K562 (cell line): Measurements from ENCODE around the gene WDR1. TPM values are rescaled to one million over a fixed set of nuclear protein-coding genes. Genes with fewer than 3 reads are reported as not detected.

Experiments used
- ATAC-seq: fragments of 200-7000 bp; cut with Tn5 transposase; 3 replicates; pipeline ENCODE4 v1.9.1; 2020; ENCODE audit warnings: moderate library complexity
- BruUV-seq: library from RNA; stranded (reverse); fragments of 400-500 nt; replicated peaks from 2 replicates; lab custom pipeline; 2021; lab: Mats Ljungman, UMichigan
- CTCF ChIA-PET: fragments of 300-600 bp; formaldehyde crosslinking; extraction: SDS; loops from one replicate; lab custom pipeline; 2021; ENCODE audit warnings: low intra/inter-chr PET ratio; lab: Yijun Ruan, JAX
- POLR2A ChIA-PET: fragments of 300-600, 350-650 bp; sonication (Branson Sonifier 250); formaldehyde crosslinking; extraction: SDS; loops from one replicate; lab custom pipeline; 2021; ENCODE audit warnings: antibody characterized with exemption, inconsistent platforms; lab: Yijun Ruan, JAX
- DNase-seq, 4 experiments: peaks; one replicate each; pipeline versions ENCODE4 v3.0.0 to v3.0.0-alpha.2; 2011 to 2018; ENCODE audit warnings: low spot score in 3 of 4, mixed read lengths in 3 of 4; ENCODE audit errors: extremely low read depth in 1 of 4
- FAIRE-seq: peaks from 2 replicates; lab custom pipeline; 2011; peaks lifted over from hg19 to GRCh38; lab: Jason Lieb, UNC
- H2AFZ ChIP-seq: 2 replicates; pipeline ENCODE4 v1.6.0; 2011; ENCODE audit warnings: low read depth, low read length, control low read depth, inconsistent platforms
- H3K27ac ChIP-seq: fragments of 200-600 bp; 3 replicates; pipeline ENCODE4 v1.8.0; 2011; ENCODE audit warnings: low read depth, mild to moderate bottlenecking, control low read depth, inconsistent platforms, low read length, moderate library complexity, mixed read lengths; ENCODE audit errors: extremely low read depth
- H3K27me3 ChIP-seq, 2 experiments: fragments of 300-600 bp in 1 of 2; 2 replicates in 1 of 2; 3 replicates in 1 of 2; pipeline versions ENCODE4 v1.6.0 to v1.8.0; 2011; ENCODE audit warnings: inconsistent platforms in 2 of 2, low read length in 2 of 2, mild to moderate bottlenecking in 1 of 2, mixed read lengths in 1 of 2, moderate library complexity in 1 of 2; ENCODE audit not compliant: control insufficient read depth in 2 of 2, insufficient read depth in 2 of 2
- H3K36me3 ChIP-seq: fragments of 300-600 bp; 3 replicates; pipeline ENCODE4 v1.8.0; 2011; ENCODE audit warnings: mild to moderate bottlenecking, low read length, inconsistent platforms; ENCODE audit not compliant: control insufficient read depth, insufficient read depth
- H3K4me1 ChIP-seq, 2 experiments: fragments of 200-600 bp in 1 of 2; replicated peaks in 1 of 2; 2 replicates in 1 of 2; 3 replicates in 1 of 2; pipeline versions ENCODE4 v1.5.1 to v1.8.0; 2011; ENCODE audit warnings: inconsistent platforms in 2 of 2, low read length in 2 of 2, mild to moderate bottlenecking in 1 of 2, mixed read lengths in 1 of 2, moderate library complexity in 1 of 2; ENCODE audit not compliant: control insufficient read depth in 2 of 2, insufficient read depth in 2 of 2
- H3K4me2 ChIP-seq: 2 replicates; pipeline ENCODE4 v1.6.1; 2011; ENCODE audit warnings: low read length, control low read depth, inconsistent platforms, mixed read lengths; ENCODE audit not compliant: insufficient read depth
- H3K4me3 ChIP-seq: fragments of 200-600 bp; sonication (generic), shearing (Covaris generic); 2 replicates; pipeline ENCODE4 v1.5.1; 2016; ENCODE audit warnings: control low read depth, inconsistent platforms
- H3K79me2 ChIP-seq: fragments of 200-600 bp; 3 replicates; pipeline ENCODE4 v1.8.0; 2011; ENCODE audit warnings: low read length, inconsistent platforms; ENCODE audit not compliant: control insufficient read depth, insufficient read depth
- H3K9ac ChIP-seq, 2 experiments: 2 replicates each; pipeline versions ENCODE4 v1.6.0 to v1.6.1; 2011; ENCODE audit warnings: low read depth in 2 of 2, low read length in 2 of 2, control low read depth in 1 of 2, inconsistent platforms in 1 of 2, mild to moderate bottlenecking in 1 of 2, mixed read lengths in 1 of 2; ENCODE audit not compliant: insufficient read depth in 1 of 2
- H3K9me1 ChIP-seq: one replicate; pipeline ENCODE4 v1.6.0; 2011; ENCODE audit warnings: inconsistent platforms, mild to moderate bottlenecking, low read length, moderate library complexity; ENCODE audit not compliant: control insufficient read depth, insufficient read depth
- H3K9me3 ChIP-seq: replicated peaks from 2 replicates; pipeline ENCODE4 v1.5.1; 2011; ENCODE audit warnings: low read depth, low read length, inconsistent platforms; ENCODE audit not compliant: control insufficient read depth, insufficient read depth
- H4K20me1 ChIP-seq: replicated peaks from 2 replicates; pipeline ENCODE4 v1.6.1; 2011; ENCODE audit warnings: low read length, inconsistent platforms, mixed read lengths; ENCODE audit not compliant: control insufficient read depth, insufficient read depth
- ARID1B ChIP-seq: fragments of 450-650 bp; IDR thresholded peaks from 2 replicates; pipeline ENCODE4 v1.6.1; 2016; ENCODE audit warnings: antibody characterized with exemption, mild to moderate bottlenecking, inconsistent platforms
- BRD9 ChIP-seq: fragments of 450-650 bp; IDR thresholded peaks from 2 replicates; pipeline ENCODE4 v1.6.1; 2018; ENCODE audit warnings: low read depth; ENCODE audit not compliant: partially characterized antibody
- CBFA2T3 ChIP-seq: fragments of 450-650 bp; IDR thresholded peaks from 2 replicates; pipeline ENCODE4 v1.6.1; 2017
- FOSL1 ChIP-seq: fragments of 200-800 bp; sonication (Bioruptor generic); conservative IDR thresholded peaks from 2 replicates; pipeline ENCODE4 v1.6.1; 2016; ENCODE audit warnings: missing genetic modification characterization, missing compliant biosample characterization
- GABPB2 ChIP-seq: fragments of 250-450 bp; sonication (Bioruptor Pico); conservative IDR thresholded peaks from 2 replicates; pipeline ENCODE4 v1.5.1; 2021; ENCODE audit warnings: mild to moderate bottlenecking
- ILF3 ChIP-seq: fragments of 450-650 bp; IDR thresholded peaks from 2 replicates; pipeline ENCODE4 v1.6.1; 2018; ENCODE audit warnings: antibody characterized with exemption, mild to moderate bottlenecking, moderate library complexity, borderline replicate concordance
- LEF1 ChIP-seq: fragments of 450-650 bp; IDR thresholded peaks from 2 replicates; pipeline ENCODE4 v1.6.1; 2016; ENCODE audit warnings: mild to moderate bottlenecking
- NR2C2 ChIP-seq, 2 experiments: fragments of 200-800 bp in 1 of 2; sonication (Bioruptor generic) in 1 of 2; sonication (generic) in 1 of 2; formaldehyde crosslinking in 1 of 2; IDR thresholded peaks; 2 replicates each; pipeline versions ENCODE4 v1.6.1 to v1.8.0; 2016 to 2022; ENCODE audit warnings: mild to moderate bottlenecking in 1 of 2, missing compliant biosample characterization in 1 of 2, missing genetic modification characterization in 1 of 2, missing genetic modification reagents in 1 of 2
- RCOR1 ChIP-seq, 2 experiments: IDR thresholded peaks; 2 replicates each; pipeline ENCODE4 v1.6.1; 2012; ENCODE audit warnings: low read depth in 2 of 2, low read length in 2 of 2, borderline replicate concordance in 1 of 2, improper control_type of control experiment in 1 of 2
- SRSF3 ChIP-seq: fragments of 200-400 bp; formaldehyde crosslinking; IDR thresholded peaks from 2 replicates; pipeline ENCODE4 v1.6.1; 2016; ENCODE audit warnings: mild to moderate bottlenecking, low read length, moderate library complexity; ENCODE audit not compliant: insufficient read depth
- TAF7 ChIP-seq: fragments of 450-650 bp; IDR thresholded peaks from 2 replicates; pipeline ENCODE4 v1.6.1; 2016; ENCODE audit warnings: missing genetic modification characterization, missing compliant biosample characterization
- ZNF146 ChIP-seq: IDR thresholded peaks from one replicate; pipeline ENCODE4 v1.6.1; 2018; ENCODE audit warnings: missing compliant biosample characterization; ENCODE audit not compliant: unreplicated experiment
- ZNF707 ChIP-seq: fragments of 250-450 bp; sonication (Bioruptor Pico); conservative IDR thresholded peaks from 2 replicates; pipeline ENCODE4 v1.8.0; 2022; ENCODE audit warnings: inconsistent platforms, mild to moderate bottlenecking, moderate library complexity
- WGBS: fragments of 100-300 bp; shearing (Covaris generic); methylation state at CpG from one replicate; pipeline ENCODE4 v1.1.6; 2016; ENCODE audit warnings: low coverage, mixed read lengths; ENCODE audit not compliant: insufficient coverage; ENCODE audit errors: missing lambda C conversion rate; 5-methylcytosine and 5-hydroxymethylcytosine counted together
- in situ Hi-C: fragments of 300-500 bp; cut with MboI; formaldehyde crosslinking; loops from 4 replicates; pipeline ENCODE4 v1.15.0; 2018; ENCODE audit warnings: inconsistent platforms, mixed read lengths
- intact Hi-C: fragments of 100-400 bp; cut with micrococcal nuclease; formaldehyde crosslinking; loops from 2 replicates; pipeline ENCODE4 v1.14.2; 2022
- polyA plus RNA-seq, 8 experiments: library from polyadenylated mRNA; depleted of rRNA in 4 of 8; stranded (reverse) in 5 of 8; unstranded in 3 of 8; fragments of >200 nt; fragmentation: Nextera tagmentation in 2 of 8; fragmentation: Illumina TruSeq in 1 of 8; extraction: Ambion mirVana in 2 of 8; extraction: Trizol in 1 of 8; gene quantifications; 2 replicates each; pipeline versions ENCODE4 v1.2.1 to v1.2.3, GENCODE V29; 2011 to 2014; ENCODE audit warnings: inconsistent platforms in 1 of 8, missing spikeins in 1 of 8
- total RNA-seq, 7 experiments: library from RNA; depleted of rRNA in 6 of 7; stranded (reverse); fragments of >200 nt in 6 of 7; fragmentation: Illumina TruSeq in 2 of 7; extraction: Trizol in 2 of 7; gene quantifications; 2 replicates each; pipeline versions ENCODE4 v1.2.1 to v1.2.3, GENCODE V29; 2011 to 2021; ENCODE audit warnings: low replicate concordance in 1 of 7
- TF ChIP-seq, protein P1 (sequence below): fragments of 250-450 bp; sonication (Bioruptor Pico); IDR thresholded peaks from 2 replicates; pipeline ENCODE4 v1.4.0; 2020

Gene WDR1
- total and polyA plus RNA-seq, 9 of the 15 experiments (the other 6 are each of a cell fraction or from before 2014, with no cell fraction given), result 16.1 to 213 (median 125) TPM

DNA sequence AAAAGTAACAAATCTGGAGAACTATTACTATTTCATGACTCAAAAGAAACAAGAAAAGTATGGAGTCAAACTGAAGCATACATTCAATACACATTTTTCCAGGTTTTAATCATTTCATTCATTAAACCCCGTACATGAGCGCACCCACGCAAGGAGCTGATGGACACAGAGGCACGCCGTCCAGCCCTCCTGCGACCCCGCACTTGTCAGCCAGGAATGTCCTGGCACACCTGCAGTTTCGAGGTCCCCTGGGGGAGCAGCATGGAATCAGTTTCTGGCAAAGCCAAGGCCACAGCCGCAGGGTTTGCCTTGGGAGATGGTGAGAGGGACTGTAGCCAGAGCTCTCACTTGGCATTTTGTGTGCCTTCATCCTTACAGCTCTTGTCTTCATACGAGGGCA lies 82.5 kb downstream of the WDR1 start:
- DNase-seq (no peak), FAIRE-seq (no peak), ATAC-seq (no peak)
- Histone ChIP-seq H3K4me1 (peaks cover 7 to 14% of the 10 kb centered on the region in 2 experiments; a peak in 4 of 5 replicates), H3K9me3 (no peaks in the 10 kb centered on the region), H3K27me3 (peaks cover 18 to 48% of the 10 kb centered on the region in 2 experiments; a peak in 4 of 5 replicates), H3K79me2 (no peaks in the 10 kb centered on the region), H3K4me3 (no peak overlapping the region), H3K27ac (no peak overlapping the region), H3K36me3 (no peaks in the 10 kb centered on the region), H4K20me1 (no peaks in the 10 kb centered on the region; the same call in 1 of the 2 replicates), H3K9ac (no peak overlapping the region), H2AFZ (no peak overlapping the region), H3K4me2 (no peak overlapping the region), H3K9me1 (no peaks in the 10 kb centered on the region)
- BruUV-seq, result no TSS peak
- in situ Hi-C loops, result no loop called here
- ChIA-PET CTCF (no interaction called here), POLR2A (interaction anchor here (0.7 to 0.9 kb wide), 2 partner anchors 8 to 565 kb away, joined by 3 read pairs; no protein-coding TSS in a partner anchor)
- 33% methylated on average over 10 of the region's 10 CpGs for WGBS
- TF ChIP-seq SRSF3 (no peak), ZNF146 (CRISPR knock-in tag) (no peak), BRD9 (no peak)
- intact Hi-C loops, result no loop called here

DNA sequence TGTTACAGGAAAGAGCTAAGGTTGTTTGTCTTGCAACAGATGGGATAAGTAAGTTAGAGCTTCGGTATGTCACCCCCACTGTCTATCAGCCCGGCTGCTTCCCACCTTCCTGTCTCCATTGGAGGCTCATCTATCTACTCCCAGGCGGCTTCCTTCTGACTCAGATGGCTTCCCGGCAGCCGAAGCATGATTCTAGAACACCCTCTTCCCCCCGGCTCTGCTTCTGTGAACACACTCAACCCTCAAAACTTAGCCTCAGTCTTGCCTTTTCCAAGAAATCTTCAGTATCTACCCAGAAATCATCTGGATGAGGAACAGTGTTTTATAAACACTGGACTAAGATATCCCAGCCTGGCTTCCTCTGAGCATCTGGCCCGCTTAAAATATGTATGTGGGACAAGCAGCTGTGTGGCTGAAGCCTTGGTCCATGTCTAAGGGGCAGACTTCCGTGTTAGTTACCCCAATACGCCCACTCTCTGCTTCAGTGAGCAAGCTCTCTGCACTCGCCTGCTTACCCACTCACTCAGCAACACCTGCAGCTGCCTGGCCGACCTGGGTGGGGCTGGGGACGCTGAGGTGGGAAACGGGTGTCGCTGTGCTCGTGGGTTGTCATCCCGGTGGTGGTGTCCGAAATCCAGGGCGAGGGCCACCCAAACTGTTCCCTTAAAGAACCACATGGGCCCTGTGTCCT lies 83.3 kb downstream of the WDR1 start:
- Histone ChIP-seq H3K36me3 (no peaks in the 10 kb centered on the region), H3K27me3 (peaks cover 13 to 48% of the 10 kb centered on the region in 2 experiments; a peak in 4 of 5 replicates), H2AFZ (no peak overlapping the region), H3K79me2 (no peaks in the 10 kb centered on the region), H3K27ac (no peak overlapping the region), H3K9me1 (no peaks in the 10 kb centered on the region), H3K9ac (no peak overlapping the region), H3K9me3 (no peaks in the 10 kb centered on the region), H3K4me3 (no peak overlapping the region), H3K4me1 (peaks cover 7 to 14% of the 10 kb centered on the region in 2 experiments; a peak in 4 of 5 replicates), H4K20me1 (no peaks in the 10 kb centered on the region; the same call in 1 of the 2 replicates), H3K4me2 (peak overlapping the region; percentile 43)
- in situ Hi-C loops, result no loop called here
- intact Hi-C loops, result no loop called here
- POLR2A ChIA-PET, result interaction anchor here (0.7 to 1.4 kb wide), 4 partner anchors 8 to 566 kb away, joined by 3 read pairs; no protein-coding TSS in a partner anchor
- WGBS, result 1% methylated on average over 18 of the region's 18 CpGs
- CTCF ChIA-PET, result no interaction called here
- ATAC-seq (peak; percentile 65), FAIRE-seq (peak; percentile 62), DNase-seq (peak; percentile 33 to 52 (median 42))
- no TSS peak for BruUV-seq
- peak; percentile 42; the same call in 1 of the 2 replicates for TF ChIP-seq ARID1B
- no peak for TF ChIP-seq GABPB2 (CRISPR knock-in tag)
- TF ChIP-seq FOSL1, result 0 out of 2 replicates have a peak, but pooled peaks have one; percentile 14
- TF ChIP-seq ZNF707 (CRISPR knock-in tag), result no peak
- peak; percentile 17; the same call in 1 of the 2 replicates for TF ChIP-seq CBFA2T3
- no peak for TF ChIP-seq TAF7 (tag)
- TF ChIP-seq RCOR1 (IDR thresholded peaks at IDR 0.05; ENCODE audit: borderline replicate concordance in 1 of 2, low read depth in 2 of 2, low read length in 2 of 2), result 0 out of 4 replicates have a peak, but pooled peaks of 1 of the 2 experiments have one; percentile 21
- TF ChIP-seq, protein P1, sequence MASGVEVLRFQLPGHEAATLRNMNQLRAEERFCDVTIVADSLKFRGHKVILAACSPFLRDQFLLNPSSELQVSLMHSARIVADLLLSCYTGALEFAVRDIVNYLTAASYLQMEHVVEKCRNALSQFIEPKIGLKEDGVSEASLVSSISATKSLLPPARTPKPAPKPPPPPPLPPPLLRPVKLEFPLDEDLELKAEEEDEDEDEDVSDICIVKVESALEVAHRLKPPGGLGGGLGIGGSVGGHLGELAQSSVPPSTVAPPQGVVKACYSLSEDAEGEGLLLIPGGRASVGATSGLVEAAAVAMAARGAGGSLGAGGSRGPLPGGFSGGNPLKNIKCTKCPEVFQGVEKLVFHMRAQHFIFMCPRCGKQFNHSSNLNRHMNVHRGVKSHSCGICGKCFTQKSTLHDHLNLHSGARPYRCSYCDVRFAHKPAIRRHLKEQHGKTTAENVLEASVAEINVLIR (CRISPR knock-in tag), result no peak
- no peak for TF ChIP-seq LEF1
- TF ChIP-seq ILF3, result no peak
- TF ChIP-seq NR2C2 (CRISPR knock-in tag; IDR thresholded peaks at IDR 0.05), result no peak
- TF ChIP-seq NR2C2 (tag; IDR thresholded peaks at IDR 0.05), result no peak
